AG04449 (cell line): ENCODE results near the gene PHF21A.
"Not testable (repeated sequence)": the region's sequence is repeated elsewhere in the genome, so short reads cannot be mapped to it uniquely, and the experiment has no call there.

Experiments used
- CTCF ChIA-PET: fragments of 350-600 bp; formaldehyde crosslinking; extraction: SDS; loops from one replicate; lab custom pipeline; 2021; ENCODE audit warnings: antibody characterized with exemption; lab: Yijun Ruan, JAX
- POLR2A ChIA-PET: fragments of 400-600, 350-600 bp; formaldehyde crosslinking; extraction: SDS; loops from one replicate; lab custom pipeline; 2020; ENCODE audit warnings: antibody characterized with exemption, inconsistent platforms; lab: Yijun Ruan, JAX
- DNase-seq: peaks from one replicate; pipeline ENCODE4 v3.0.0-alpha.2; 2010; ENCODE audit warnings: low read depth, low spot score
- H3K4me3 ChIP-seq: 2 replicates; pipeline ENCODE4 v1.5.1; 2011; ENCODE audit warnings: low read depth, mild to moderate bottlenecking, control low read depth, low read length
- TF ChIP-seq, protein P1 (sequence below): IDR thresholded peaks from one replicate; pipeline ENCODE4 v1.5.1; 2011; ENCODE audit warnings: mild to moderate bottlenecking, moderate library complexity, low read length, control low read depth, inconsistent platforms; ENCODE audit not compliant: insufficient read depth; ENCODE audit errors: missing control alignments

The PHF21A gene

DNA sequence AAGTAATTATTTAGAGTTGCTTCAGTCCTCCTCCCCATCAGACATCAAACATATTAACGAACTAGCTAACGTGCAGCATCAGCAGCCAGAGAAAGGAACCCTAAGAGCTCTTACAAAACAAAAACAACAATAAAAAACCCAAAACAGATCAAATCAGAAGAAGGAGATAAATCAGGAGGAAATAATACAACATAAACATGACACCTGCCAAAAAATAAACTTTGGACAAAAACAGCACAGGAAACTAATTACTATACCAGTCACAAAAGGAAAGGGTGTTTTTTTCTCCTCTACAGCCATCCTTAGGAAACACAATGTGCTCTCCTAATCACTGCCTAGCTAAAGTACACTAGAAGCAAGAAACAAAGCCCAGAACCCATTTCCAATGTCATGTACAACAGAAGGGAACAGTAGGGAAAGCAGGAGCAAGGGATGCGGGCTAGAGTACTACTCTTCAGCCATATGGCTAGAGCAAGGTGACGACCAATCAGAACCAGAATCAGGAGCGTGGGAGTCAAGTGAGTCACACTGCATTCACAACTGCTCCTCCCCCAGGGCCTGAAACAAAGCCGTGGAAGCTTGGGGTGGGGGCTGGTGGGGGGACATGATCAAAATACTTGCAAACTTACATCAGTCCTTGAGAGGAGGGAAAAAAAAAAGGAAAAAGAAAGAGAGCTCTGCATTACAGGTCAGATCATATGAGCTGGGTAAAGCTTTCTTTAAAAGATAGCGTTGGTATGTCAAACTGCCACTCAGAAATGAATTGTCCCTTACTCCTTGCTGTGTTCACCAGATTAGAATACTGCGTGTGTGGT, 138.4 kb downstream of the PHF21A start:
- TF ChIP-seq, protein P1, sequence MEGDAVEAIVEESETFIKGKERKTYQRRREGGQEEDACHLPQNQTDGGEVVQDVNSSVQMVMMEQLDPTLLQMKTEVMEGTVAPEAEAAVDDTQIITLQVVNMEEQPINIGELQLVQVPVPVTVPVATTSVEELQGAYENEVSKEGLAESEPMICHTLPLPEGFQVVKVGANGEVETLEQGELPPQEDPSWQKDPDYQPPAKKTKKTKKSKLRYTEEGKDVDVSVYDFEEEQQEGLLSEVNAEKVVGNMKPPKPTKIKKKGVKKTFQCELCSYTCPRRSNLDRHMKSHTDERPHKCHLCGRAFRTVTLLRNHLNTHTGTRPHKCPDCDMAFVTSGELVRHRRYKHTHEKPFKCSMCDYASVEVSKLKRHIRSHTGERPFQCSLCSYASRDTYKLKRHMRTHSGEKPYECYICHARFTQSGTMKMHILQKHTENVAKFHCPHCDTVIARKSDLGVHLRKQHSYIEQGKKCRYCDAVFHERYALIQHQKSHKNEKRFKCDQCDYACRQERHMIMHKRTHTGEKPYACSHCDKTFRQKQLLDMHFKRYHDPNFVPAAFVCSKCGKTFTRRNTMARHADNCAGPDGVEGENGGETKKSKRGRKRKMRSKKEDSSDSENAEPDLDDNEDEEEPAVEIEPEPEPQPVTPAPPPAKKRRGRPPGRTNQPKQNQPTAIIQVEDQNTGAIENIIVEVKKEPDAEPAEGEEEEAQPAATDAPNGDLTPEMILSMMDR, result no peak
- H3K4me3 ChIP-seq, result no peak overlapping the region
- DNase-seq, result peak; percentile 62
- ChIA-PET CTCF (interaction anchor here (0.9 to 9.0 kb wide), 6 partner anchors 13 to 67 kb away, joined by 3 to 126 read pairs (median 4); no protein-coding TSS in a partner anchor), POLR2A (interaction anchor here (1.3 kb wide), 1 partner anchor 11 kb away, joined by 5 read pairs; no protein-coding TSS in a partner anchor)

DNA sequence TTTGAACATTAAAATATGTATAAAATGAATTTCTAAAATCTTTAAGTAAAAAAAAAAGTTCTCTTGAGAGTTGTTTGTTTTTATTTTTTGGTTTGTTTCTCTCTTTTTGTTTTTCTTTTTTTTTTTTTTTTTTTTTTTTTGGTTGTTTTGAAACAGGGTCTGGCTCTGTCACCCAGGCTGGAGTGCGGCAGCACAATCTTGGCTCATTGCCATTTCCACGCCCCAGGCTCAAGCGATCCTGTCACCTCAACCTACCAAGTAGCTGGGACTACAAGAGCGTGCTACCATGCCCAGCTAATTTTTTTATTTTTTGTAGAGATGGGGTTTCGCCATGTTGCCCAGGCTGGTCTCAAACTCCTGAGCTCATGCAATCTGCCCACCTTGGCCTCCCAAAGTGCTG, 139.4 kb downstream of the PHF21A start:
- CTCF ChIA-PET, result interaction anchor here (1.6 to 9.0 kb wide), 3 partner anchors 17 to 68 kb away, joined by 3 to 126 read pairs (median 19); no protein-coding TSS in a partner anchor
- H3K4me3 ChIP-seq, POLR2A ChIA-PET, DNase-seq: not testable (repeated sequence)

DNA sequence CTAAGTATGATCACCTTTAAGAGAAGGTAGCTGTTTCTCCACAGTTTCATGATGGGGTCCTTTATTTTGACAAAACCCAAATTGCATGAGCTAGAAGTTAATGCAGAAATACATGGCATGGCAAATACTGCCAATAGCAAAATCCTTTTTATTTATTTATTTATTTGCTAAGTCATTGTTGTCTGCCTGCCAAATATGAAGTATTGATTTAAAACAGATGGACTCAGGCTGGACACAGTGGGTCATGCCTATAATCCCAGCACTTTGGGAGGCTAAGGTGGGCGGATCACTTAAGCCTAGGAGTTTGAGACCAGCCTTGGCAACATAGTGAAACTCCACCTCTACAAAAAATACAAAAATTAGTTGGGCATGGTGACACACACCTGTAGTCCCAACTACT, 146.4 kb downstream of the PHF21A start:
- TF ChIP-seq, protein P1, result no peak
- ChIA-PET POLR2A (no interaction called here), CTCF (interaction anchor here (0.7 to 1.6 kb wide), 2 partner anchors 9 to 32 kb away, joined by 4 to 10 read pairs; no protein-coding TSS in a partner anchor)
- no peak overlapping the region for H3K4me3 ChIP-seq
- no peak for DNase-seq

DNA sequence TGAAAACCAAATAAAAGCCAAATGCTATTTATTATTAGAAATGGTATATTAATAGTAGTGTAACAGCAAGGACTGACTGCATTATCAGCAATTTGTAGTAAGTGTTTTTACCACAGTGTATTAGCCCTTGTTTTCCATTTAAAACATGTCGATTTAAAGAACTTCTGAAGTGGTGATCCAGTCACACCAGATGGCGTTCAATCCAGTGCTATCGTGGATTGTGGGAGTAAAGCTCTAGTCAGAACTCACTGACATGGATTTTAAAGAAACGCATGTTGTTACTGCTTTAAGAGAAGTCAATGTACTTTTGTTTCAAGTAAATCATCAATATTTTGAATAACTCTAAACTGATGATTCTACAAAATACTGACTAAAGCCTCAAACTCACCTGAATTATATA, 147.7 kb downstream of the PHF21A start:
- ChIA-PET POLR2A (no interaction called here), CTCF (interaction anchor here (0.8 to 1.9 kb wide), 3 partner anchors 8 to 33 kb away, joined by 3 to 10 read pairs (median 5); no protein-coding TSS in a partner anchor)
- no peak for DNase-seq
- TF ChIP-seq, protein P1, result no peak
- H3K4me3 ChIP-seq, result no peak overlapping the region

DNA sequence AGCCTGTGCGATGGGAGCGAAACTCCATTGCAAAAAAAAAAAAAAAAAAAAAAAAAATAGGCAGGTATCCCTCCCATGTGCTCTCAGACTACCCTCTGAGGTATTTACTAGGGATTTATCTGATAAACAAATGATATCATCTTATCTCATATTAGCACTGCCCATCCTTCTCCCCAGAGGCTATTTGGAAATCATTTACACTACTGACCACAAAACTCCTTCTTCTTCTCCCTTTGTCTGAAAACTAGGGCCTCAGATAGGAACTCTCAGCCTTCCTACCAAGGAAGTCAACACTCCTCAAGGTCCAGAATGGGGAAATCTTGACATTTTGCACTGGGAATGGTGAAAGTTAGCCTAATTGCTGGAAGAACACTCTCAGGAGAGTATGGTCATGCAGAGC, 152.4 kb downstream of the PHF21A start:
- TF ChIP-seq, protein P1, result no peak
- ChIA-PET CTCF (interaction anchor here (0.9 to 12.7 kb wide), 6 partner anchors 10 to 41 kb away, joined by 4 to 332 read pairs (median 12); no protein-coding TSS in a partner anchor), POLR2A (no interaction called here)
- no peak overlapping the region for H3K4me3 ChIP-seq
- DNase-seq, result no peak

DNA sequence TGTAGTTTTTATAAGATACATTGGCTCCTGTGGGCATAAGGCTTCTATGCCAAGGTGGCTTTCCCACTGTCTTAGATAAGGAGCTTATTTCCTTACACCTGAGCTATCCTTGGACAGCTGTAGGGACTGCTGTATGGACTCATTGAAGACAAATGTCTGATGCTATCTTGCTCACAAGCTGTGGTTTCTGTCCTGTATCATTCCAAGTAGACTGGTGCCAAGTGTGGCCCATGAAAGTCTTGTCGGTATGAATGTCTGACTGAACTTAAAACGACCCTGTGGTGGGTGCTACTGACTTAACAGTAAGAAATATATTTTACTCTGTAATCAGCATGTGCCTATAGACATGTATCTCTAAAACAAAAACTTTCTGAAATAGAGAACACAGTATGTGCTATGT, 153.7 kb downstream of the PHF21A start:
- H3K4me3 ChIP-seq, result no peak overlapping the region
- no peak for DNase-seq
- POLR2A ChIA-PET, result no interaction called here
- TF ChIP-seq, protein P1, result no peak
- CTCF ChIA-PET, result interaction anchor here (1.0 to 12.7 kb wide), 7 partner anchors 8 to 271 kb away, joined by 3 to 332 read pairs (median 122); no protein-coding TSS in a partner anchor
